Osteoblast (primary cell): ENCODE results near the gene SCGB3A1. TPM values are rescaled to one million over a fixed set of nuclear protein-coding genes. Genes with fewer than 3 reads are reported as not detected.
A peak's percentile ranks its signal among the peaks of the same experiment; 100 is the strongest.

ENCODE experiments used
- DNase-seq: peaks from one replicate; pipeline ENCODE4 v3.0.0; 2011; ENCODE audit warnings: low spot score, mixed read lengths; ENCODE audit not compliant: insufficient read length; ENCODE audit errors: missing footprints
- H2AFZ ChIP-seq: 2 replicates; pipeline ENCODE4 v1.6.0; 2011; ENCODE audit warnings: mild to moderate bottlenecking, low read length
- H3K27ac ChIP-seq: 2 replicates; pipeline ENCODE4 v1.5.1; 2011; ENCODE audit warnings: mild to moderate bottlenecking, low read depth, low read length, moderate library complexity
- H3K27me3 ChIP-seq: 2 replicates; pipeline ENCODE4 v1.6.0; 2012; ENCODE audit warnings: mild to moderate bottlenecking, control low read depth, inconsistent platforms, low read length, moderate library complexity; ENCODE audit not compliant: insufficient read depth
- H3K36me3 ChIP-seq: 2 replicates; pipeline ENCODE4 v1.5.1; 2011; ENCODE audit warnings: mild to moderate bottlenecking, low read length, control low read depth, moderate library complexity; ENCODE audit not compliant: insufficient read depth
- H3K4me1 ChIP-seq: 2 replicates; pipeline ENCODE4 v1.5.1; 2011; ENCODE audit warnings: mild to moderate bottlenecking, low read length, control low read depth, moderate library complexity; ENCODE audit not compliant: insufficient read depth
- H3K4me2 ChIP-seq: 2 replicates; pipeline ENCODE4 v1.6.0; 2011; ENCODE audit warnings: mild to moderate bottlenecking, low read length; ENCODE audit not compliant: insufficient read depth
- H3K4me3 ChIP-seq: fragments of 200-600 bp; sonication (generic); 3 replicates; pipeline ENCODE4 v1.5.1; 2012; ENCODE audit warnings: mild to moderate bottlenecking, low read length, inconsistent platforms; ENCODE audit not compliant: insufficient read depth
- H3K79me2 ChIP-seq: 2 replicates; pipeline ENCODE4 v1.6.0; 2012; ENCODE audit warnings: mild to moderate bottlenecking, low read length, control low read depth, inconsistent platforms; ENCODE audit not compliant: insufficient read depth
- H3K9me3 ChIP-seq: 2 replicates; pipeline ENCODE4 v1.5.1; 2011; ENCODE audit warnings: low read depth, low read length, control low read depth
- H4K20me1 ChIP-seq: 2 replicates; pipeline ENCODE4 v1.6.0; 2012; ENCODE audit warnings: mild to moderate bottlenecking, low read length, control low read depth; ENCODE audit not compliant: insufficient read depth
- total RNA-seq: library from RNA; depleted of rRNA; stranded (reverse); fragments of >200 nt; gene quantifications from 2 replicates; pipeline ENCODE4 v1.2.3, GENCODE V29; 2012
- TF ChIP-seq, protein P1 (sequence below): IDR thresholded peaks from 2 replicates; pipeline ENCODE4 v1.5.1; 2011; ENCODE audit warnings: mild to moderate bottlenecking, low read depth, low read length, moderate library complexity; ENCODE audit errors: extremely low read depth

Gene SCGB3A1
- total RNA-seq, 1 donor, result not detected

GRCh38 chr5:180621311-180621710 lies 30.0 kb upstream of the SCGB3A1 start:
- DNase-seq, result no peak
- H3K36me3 ChIP-seq, result no peaks in the 10 kb centered on the region
- no peak overlapping the region for H2AFZ ChIP-seq
- no peaks in the 10 kb centered on the region for H3K27me3 ChIP-seq
- no peaks in the 10 kb centered on the region for H3K79me2 ChIP-seq
- no peaks in the 10 kb centered on the region for H4K20me1 ChIP-seq
- H3K27ac ChIP-seq, result no peak overlapping the region
- H3K9me3 ChIP-seq, result no peaks in the 10 kb centered on the region
- H3K4me3 ChIP-seq, result no peak overlapping the region
- H3K4me1 ChIP-seq, result no peaks in the 10 kb centered on the region
- TF ChIP-seq, protein P1, sequence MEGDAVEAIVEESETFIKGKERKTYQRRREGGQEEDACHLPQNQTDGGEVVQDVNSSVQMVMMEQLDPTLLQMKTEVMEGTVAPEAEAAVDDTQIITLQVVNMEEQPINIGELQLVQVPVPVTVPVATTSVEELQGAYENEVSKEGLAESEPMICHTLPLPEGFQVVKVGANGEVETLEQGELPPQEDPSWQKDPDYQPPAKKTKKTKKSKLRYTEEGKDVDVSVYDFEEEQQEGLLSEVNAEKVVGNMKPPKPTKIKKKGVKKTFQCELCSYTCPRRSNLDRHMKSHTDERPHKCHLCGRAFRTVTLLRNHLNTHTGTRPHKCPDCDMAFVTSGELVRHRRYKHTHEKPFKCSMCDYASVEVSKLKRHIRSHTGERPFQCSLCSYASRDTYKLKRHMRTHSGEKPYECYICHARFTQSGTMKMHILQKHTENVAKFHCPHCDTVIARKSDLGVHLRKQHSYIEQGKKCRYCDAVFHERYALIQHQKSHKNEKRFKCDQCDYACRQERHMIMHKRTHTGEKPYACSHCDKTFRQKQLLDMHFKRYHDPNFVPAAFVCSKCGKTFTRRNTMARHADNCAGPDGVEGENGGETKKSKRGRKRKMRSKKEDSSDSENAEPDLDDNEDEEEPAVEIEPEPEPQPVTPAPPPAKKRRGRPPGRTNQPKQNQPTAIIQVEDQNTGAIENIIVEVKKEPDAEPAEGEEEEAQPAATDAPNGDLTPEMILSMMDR, result no peak
- H3K4me2 ChIP-seq, result no peak overlapping the region

- H3K27ac ChIP-seq, result no peak overlapping the region
- H4K20me1 ChIP-seq, result no peaks in the 10 kb centered on the region
- H3K4me2 ChIP-seq, result no peak overlapping the region
- H3K79me2 ChIP-seq, result no peaks in the 10 kb centered on the region
- no peaks in the 10 kb centered on the region for H3K4me1 ChIP-seq
- H2AFZ ChIP-seq, result no peak overlapping the region
- TF ChIP-seq, protein P1, result no peak
- DNase-seq, result no peak
- no peak overlapping the region for H3K4me3 ChIP-seq
- H3K36me3 ChIP-seq, result no peaks in the 10 kb centered on the region
- H3K9me3 ChIP-seq, result no peaks in the 10 kb centered on the region
- H3K27me3 ChIP-seq, result no peaks in the 10 kb centered on the region
Measured at GRCh38 chr5:180620014-180620413, 28.7 kb upstream of the SCGB3A1 start.

DNA sequence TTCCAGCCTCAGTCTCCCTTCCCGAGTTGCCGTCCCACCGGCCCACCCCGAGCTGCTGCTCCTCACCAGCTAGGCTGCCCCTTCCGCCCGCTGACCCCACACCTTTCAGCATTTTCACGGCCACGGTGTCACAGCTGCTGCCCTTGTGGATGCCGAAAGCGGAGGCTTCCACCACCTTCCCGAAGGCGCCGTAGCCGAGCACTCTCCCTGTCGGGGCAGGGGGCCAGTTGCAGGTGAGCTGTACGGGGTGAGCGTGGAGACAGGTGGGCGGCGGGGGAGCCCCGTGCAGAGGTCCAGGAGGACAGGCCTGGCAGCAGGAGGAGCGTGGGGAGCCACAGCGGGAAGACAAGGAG lies 28.2 kb upstream of the SCGB3A1 start:
- Histone ChIP-seq H2AFZ (no peak overlapping the region), H3K9me3 (no peaks in the 10 kb centered on the region), H3K27ac (no peak overlapping the region), H3K36me3 (no peaks in the 10 kb centered on the region), H4K20me1 (no peaks in the 10 kb centered on the region), H3K4me2 (no peak overlapping the region), H3K4me1 (no peaks in the 10 kb centered on the region), H3K27me3 (no peaks in the 10 kb centered on the region), H3K4me3 (no peak overlapping the region), H3K79me2 (no peaks in the 10 kb centered on the region)
- TF ChIP-seq, protein P1, result no peak
- DNase-seq, result no peak

GRCh38 chr5:180618829-180619562 lies 27.7 kb upstream of the SCGB3A1 start:
- Histone ChIP-seq H3K9me3 (no peaks in the 10 kb centered on the region), H3K4me1 (no peaks in the 10 kb centered on the region), H3K27ac (no peak overlapping the region), H3K4me2 (peak overlapping the region; percentile 69), H4K20me1 (no peaks in the 10 kb centered on the region), H3K4me3 (peak overlapping the region; percentile 49), H3K36me3 (no peaks in the 10 kb centered on the region), H3K79me2 (no peaks in the 10 kb centered on the region), H2AFZ (no peak overlapping the region), H3K27me3 (no peaks in the 10 kb centered on the region)
- DNase-seq, result peak; percentile 99
- TF ChIP-seq, protein P1, result peak; percentile 23
